NCI-H345 treated with DMSO at 0.1 percent for 48 hours (cell line): ENCODE results near the gene RPS6KA2.

Experiments used
- DNase-seq: peaks from one replicate; lab custom pipeline; 2025; ENCODE audit not compliant: unreplicated experiment; lab: John Stamatoyannopoulos, UW

RPS6KA2 gene

GRCh38 chr6:166459272-166459671 is 167.8 kb downstream of the RPS6KA2 start:
- no peak for DNase-seq

DNA sequence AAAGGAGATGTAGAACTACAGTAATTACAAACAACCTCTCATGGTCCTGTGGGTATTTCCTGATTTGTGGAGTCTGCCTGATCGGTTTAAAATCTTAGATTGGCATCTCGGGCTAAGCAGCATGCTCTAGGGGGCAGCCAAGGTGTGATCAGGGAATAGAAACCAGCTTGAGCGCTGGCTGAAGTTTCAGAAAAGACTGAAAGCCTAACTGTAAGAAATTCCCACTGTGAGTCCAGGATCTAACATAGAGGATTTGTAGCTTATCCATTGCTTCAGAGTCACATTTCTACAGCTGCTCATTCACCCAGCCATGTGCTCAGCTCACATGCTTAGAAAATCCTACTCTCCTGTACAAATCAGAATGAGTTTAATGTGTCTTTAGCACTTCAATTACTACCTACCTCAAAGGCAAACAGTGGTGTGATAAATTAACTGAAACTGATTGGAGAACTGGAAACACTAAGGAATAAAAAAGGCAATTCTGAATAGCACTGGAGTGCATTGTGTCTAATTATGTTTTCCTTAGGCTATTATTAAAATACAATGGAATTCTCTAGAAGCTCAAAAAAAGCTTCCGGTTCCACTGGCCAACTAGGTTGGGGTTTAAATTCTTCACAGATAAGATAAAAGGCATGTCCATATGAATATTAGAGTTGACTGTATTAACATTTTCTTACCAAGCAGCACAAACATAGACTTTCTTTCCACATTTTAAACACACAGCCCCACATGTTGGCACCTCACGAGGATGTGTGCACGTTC is 170.5 kb downstream of the RPS6KA2 start:
- DNase-seq = no peak

GRCh38 chr6:166454692-166455515 is 172.1 kb downstream of the RPS6KA2 start:
- no peak for DNase-seq

DNA sequence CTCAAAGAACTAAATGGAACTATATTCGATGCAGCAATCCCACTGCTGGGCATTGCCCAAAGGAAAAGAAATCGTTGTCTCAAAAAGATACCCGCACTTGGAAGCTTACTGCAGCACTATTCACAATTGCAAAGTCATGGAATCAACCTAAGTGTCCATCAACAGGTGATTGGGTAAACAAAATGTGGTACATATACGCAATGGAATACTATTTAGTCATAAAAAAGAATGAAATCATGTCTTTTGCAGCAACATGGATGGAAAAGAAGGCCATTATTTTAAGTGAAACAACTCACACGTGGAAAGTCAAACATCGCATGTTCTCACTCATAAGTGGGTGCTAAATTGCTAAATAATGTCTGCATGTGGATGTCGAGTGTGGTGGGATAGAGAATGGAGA is 173.4 kb downstream of the RPS6KA2 start:
- DNase-seq = no peak

DNA sequence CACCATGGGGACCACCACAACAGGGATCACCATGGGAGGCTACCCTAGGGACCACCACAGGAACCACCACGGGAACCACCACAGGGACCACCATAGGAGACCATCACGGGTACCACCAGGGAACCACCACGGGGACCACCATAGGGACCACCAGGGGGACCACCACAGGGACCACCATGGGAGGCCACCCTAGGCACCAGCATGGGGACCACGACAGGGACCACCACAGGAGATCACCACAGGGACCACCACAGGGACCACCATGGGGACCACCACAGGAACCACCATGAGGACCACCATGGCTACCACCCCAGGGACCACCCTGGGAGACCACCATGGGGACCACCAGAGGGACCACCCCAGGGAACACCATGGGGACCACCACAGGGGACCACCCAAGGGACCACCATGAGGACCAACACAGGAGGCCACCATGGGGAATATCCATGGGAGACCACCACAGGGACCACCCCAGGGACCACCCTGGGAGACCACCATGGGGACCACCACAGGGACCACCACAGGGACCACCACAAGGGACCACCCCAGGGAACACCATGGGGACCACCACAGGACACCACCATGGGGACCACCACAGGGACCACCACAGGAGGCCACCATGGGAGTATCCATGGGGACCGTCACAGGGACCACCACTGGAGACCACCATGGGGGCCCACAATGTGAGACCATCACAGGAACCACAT is 176.7 kb downstream of the RPS6KA2 start:
- DNase-seq = no peak

DNA sequence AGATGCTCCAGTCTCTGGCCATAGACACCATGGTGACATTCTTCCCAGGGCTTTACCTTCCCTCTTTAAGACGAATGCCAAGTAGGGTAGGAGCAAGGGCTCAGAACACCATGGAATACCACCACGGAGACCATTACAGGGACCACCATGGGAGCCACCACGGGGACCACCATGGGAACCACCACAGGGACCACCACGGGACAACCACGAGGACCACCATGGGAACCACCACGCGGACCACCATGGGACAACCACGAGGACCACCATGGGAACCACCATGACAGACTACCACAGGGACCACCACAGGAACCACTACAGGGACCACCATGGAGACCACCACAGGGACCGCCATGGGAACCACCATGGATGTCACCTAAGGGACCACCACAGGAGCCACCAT is 177.4 kb downstream of the RPS6KA2 start:
- no peak for DNase-seq

- DNase-seq = no peak
Observed at GRCh38 chr6:166449036-166449435, 178.0 kb downstream of the RPS6KA2 start.

DNA sequence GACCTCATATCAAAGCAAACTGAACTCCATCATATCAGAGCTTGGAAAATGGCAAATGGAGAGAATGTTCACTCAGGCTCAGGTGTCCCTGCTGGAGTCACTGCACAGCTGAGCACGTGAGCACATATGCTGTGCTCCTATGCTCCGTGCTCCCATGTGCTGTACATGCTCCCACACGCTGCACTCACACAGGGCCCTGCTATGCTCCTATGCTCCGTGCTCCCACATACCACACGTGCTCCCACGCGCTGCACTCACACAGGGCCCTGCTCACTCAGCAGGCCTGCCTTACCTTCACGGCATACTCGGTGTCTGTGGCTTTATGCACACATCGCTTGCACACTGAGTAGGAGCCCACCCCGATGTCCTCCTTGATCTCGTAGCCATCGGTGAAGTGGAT is 178.6 kb downstream of the RPS6KA2 start:
- no peak for DNase-seq

- no peak for DNase-seq
Observed at GRCh38 chr6:166446567-166447065, 180.4 kb downstream of the RPS6KA2 start.

GRCh38 chr6:166446146-166446545 is 180.9 kb downstream of the RPS6KA2 start:
- DNase-seq = no peak

- no peak for DNase-seq
Observed at GRCh38 chr6:166444446-166444845, 182.6 kb downstream of the RPS6KA2 start.

DNA sequence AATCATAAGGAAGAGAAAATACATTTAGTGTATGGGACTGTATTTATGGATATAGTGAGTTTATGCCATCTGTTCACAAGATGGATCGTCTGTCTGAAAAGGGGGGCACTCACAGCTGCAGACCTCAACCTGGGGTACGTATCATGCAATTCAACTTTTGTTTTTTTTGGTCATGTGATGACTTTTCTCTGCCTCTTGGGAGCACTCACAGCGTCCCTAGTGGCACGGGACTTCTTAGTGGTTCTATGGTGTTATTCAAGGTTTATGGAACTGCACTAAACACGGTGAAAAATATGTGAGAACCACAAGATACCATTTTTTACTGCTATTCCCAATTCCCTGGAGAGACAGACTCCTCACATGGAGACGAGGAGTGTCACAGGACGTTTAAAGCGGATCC is 183.9 kb downstream of the RPS6KA2 start:
- DNase-seq = no peak

DNA sequence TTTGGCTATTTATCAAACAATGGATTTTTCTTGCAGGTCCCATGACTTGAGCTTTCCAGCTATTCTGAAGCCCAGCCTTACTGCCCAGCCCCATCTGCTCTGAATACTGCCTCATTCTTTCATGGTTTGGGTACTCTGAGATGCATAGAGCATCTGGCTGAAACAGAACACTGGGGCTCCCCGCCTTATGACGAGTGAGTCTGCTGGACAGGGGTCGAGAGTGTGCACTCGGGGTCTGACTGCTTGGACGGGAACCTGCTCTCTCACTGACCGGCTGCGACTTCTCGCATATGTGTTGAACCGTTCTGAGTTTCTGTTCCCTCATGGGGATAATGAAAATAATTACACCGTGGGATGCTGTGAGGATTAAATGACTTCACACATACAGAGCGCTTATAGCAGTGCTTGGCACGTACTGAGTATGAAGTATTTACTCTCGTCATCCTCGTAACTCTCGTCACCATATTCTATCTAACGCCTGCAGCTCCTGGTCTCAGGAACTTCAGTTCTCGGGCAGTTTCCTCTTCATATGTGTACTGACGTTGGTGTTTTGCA is 184.8 kb downstream of the RPS6KA2 start:
- no peak for DNase-seq

DNA sequence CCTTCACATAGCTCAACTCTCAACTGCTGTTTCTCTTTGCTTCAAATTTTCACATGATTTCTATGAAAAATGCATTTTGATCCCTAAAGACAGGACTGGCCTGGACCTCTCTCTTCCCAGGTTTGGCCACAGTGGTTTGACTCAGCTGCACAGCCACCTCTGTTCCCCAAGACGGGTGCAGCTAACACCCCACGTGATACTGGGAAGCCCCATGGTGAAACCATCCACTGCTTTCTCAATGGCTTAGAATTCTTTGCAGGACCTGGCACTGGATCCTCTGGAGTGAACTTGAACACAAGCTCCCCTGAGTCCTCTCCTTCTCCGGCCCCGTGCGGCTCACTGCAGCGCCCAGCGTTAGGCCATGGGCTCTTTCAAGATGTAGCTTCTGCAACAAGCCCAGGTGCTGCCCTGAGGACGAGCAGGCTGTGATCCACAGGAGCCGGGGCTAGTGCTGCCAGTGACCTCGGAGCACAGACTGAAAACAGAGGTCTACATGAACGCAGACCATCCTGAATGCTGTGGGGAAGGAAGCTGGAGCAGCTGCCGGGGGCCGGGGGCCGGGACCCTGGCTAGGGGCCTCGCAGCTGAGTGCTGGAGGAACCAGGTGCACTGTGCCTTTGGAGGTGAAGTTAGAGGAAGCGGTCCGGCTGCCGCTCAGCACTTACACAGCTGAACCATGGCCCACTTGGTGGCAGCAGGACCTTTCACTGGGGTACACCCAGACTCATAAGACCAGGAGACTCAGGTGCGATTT is 185.5 kb downstream of the RPS6KA2 start:
- no peak for DNase-seq

DNA sequence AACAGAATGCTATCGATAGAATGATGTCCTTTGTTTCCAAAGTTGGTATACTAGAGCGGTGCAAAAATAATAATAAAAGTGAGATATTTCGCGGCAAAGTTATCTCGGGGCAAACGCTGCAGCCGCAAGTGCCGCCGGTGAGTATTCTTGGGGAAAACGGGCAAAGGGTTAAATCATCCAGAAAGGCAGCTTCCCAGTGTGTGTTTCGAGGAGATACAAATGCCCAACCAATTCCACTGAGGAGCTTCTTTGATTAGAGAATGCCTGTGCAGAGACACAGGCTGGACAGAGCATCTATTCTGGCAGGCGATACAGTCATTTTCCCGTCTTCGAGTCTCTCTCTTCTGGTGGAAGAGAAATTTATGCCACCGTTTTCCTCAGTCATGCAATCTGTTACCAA is 186.3 kb downstream of the RPS6KA2 start:
- DNase-seq = no peak

DNA sequence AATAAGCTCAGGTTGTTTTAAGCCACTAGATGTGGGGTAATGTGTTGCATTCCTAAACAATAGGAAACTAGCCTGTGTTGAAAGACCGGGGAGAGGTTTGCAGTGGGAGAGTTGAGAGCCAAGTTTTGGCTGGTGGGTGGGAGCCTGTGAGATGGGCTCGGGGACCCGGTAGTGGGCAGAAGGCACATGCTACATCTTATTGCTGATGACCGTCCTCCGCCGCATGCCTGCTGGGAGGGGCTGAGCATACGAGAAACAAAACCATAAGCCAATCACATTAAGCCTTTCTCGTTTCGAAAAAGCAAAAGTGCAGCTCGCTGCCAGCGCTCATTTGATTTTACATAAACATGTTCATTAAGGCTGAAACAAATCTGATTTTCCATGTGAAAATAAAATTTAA is 186.9 kb downstream of the RPS6KA2 start:
- no peak for DNase-seq

GRCh38 chr6:166439366-166440091 is 187.5 kb downstream of the RPS6KA2 start:
- DNase-seq = no peak

DNA sequence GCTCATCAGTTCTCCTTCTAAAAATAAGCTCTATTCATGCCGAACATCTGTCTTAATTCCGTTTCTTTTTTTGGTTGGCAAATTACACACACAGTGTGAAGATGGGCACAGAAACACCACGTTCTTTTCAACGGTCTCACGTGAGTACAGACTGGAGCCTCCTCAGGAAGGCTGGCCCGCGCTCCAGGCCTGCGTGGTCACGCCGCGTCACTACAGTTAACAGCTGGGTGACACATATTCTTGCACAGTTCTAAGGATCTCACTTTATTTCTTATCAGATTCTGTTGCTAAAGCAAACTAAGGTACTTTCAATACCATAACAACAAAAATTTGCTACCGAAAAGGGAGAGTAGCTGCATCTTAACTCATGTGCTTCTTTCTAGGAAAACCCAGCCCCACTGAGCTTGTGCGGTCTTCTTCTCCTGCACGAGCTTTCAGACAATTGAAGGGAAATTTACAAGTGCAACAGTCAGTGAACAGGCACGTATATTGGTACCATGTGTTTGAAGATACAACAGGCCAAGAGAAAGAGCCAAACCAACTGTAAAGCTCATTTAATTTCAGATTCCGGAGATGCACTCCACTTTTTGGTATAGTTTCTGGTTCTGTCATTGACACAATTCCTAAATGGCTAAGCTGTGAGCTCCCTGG is 188.7 kb downstream of the RPS6KA2 start:
- DNase-seq = no peak

GRCh38 chr6:166437661-166438060 is 189.4 kb downstream of the RPS6KA2 start:
- no peak for DNase-seq
